HG03521 (cell line): ENCODE results near the gene SH3BGRL3.
"Not testable (repeated sequence)": the region's sequence is repeated elsewhere in the genome, so short reads cannot be mapped to it uniquely, and the experiment has no call there.

Experiments used
- ATAC-seq: cut with Tn5 transposase; IDR thresholded peaks from one replicate; pipeline ENCODE4 v1.9.1; 2021; ENCODE audit warnings: mild to moderate bottlenecking, moderate library complexity; ENCODE audit not compliant: unreplicated experiment

The SH3BGRL3 gene

GRCh38 chr1:26290122-26290881 lies 10.4 kb downstream of the SH3BGRL3 start:
- no peak for ATAC-seq

- no peak for ATAC-seq
Observed at GRCh38 chr1:26290882-26291261, 11.0 kb downstream of the SH3BGRL3 start.

DNA sequence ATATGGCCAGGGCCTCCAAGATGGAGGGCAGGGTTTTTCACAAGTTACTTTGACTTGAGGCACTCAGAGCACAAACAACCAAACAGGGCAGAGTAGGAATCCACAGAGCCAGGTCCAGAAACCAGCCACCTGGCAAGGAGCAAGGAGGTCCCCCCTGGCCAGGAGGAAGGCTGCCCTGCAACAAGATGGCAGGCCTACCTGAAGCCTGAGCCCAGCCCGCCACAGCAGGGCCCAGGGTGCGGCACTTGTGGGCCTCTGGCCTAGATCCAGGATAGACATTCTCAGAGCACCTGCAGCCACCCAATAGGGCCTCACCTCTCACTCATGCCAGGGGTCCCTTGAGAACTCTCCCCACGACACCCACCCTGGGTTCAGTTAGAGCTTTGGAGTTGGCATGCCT lies 11.5 kb downstream of the SH3BGRL3 start:
- no peak for ATAC-seq

DNA sequence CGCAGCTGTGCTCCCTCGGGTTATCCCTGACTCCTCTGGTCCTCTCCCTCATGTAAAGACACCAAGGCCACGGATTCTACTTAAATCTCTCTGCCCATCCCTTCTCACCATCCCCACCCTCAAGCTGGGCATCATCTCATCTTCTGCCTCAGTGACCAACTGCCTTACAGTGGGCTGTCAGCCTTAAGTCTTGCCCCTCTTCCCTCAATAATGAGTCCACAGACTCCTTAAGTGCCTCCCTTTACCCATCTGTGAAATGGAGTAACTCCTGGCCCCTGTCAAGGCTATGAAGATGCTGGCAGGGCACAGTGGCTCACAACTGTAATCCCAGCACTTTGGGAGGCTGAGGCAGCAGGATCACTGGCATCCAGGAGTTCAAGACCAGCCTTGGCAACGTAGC lies 12.1 kb downstream of the SH3BGRL3 start:
- no peak for ATAC-seq

- ATAC-seq: not testable (repeated sequence)
Observed at GRCh38 chr1:26292735-26293134, 12.8 kb downstream of the SH3BGRL3 start.

DNA sequence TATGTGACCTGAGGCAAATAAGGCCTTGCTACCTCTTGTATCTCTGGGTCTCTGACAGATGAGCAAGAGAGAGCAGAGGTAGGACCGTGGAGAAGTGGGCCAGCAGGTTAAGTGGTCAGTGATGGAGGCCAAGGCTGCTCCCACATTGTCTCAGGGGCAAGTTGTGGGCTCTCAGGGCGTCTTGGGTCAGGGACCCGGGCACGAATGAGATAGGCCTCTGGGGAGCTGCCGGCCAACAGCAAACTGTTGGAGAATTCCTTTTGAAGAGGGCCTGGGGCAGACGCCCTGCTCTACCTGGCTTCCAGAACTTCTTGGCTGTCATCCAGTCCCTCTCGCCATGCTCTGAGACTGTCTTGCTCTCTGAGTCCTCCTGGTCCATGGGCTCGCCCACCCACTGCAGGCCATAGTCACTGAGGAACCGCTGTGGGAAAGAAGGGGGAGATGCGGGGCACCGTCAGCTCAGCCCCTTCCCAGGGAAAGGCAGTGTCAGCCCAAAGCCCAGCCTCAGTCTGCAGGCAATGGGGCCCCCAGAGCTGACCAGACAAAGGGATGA lies 14.1 kb downstream of the SH3BGRL3 start:
- ATAC-seq: no peak

GRCh38 chr1:26295194-26296138 lies 15.6 kb downstream of the SH3BGRL3 start:
- no peak for ATAC-seq

GRCh38 chr1:26296340-26297056 lies 16.6 kb downstream of the SH3BGRL3 start:
- no peak for ATAC-seq

- no peak for ATAC-seq
Observed at GRCh38 chr1:26297057-26297790, 17.3 kb downstream of the SH3BGRL3 start.

DNA sequence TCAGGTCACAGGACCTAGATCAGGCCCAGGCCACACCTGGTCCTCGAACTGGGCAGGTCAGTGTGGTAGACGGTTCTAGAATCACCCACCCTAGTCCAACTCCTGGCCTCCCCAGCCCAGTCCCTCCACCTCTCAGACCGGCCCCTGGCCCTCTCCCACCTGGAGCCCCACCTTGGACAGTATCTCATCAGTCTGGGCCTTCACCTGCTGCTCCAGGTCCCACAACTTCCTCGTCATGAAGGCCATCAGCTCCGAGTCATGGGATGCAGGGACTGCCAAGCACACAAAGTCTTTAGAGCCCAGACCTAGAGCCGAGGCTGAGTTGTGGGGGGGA lies 17.9 kb downstream of the SH3BGRL3 start:
- ATAC-seq: no peak

- ATAC-seq: no peak
Observed at GRCh38 chr1:26300578-26301275, 20.8 kb downstream of the SH3BGRL3 start.

DNA sequence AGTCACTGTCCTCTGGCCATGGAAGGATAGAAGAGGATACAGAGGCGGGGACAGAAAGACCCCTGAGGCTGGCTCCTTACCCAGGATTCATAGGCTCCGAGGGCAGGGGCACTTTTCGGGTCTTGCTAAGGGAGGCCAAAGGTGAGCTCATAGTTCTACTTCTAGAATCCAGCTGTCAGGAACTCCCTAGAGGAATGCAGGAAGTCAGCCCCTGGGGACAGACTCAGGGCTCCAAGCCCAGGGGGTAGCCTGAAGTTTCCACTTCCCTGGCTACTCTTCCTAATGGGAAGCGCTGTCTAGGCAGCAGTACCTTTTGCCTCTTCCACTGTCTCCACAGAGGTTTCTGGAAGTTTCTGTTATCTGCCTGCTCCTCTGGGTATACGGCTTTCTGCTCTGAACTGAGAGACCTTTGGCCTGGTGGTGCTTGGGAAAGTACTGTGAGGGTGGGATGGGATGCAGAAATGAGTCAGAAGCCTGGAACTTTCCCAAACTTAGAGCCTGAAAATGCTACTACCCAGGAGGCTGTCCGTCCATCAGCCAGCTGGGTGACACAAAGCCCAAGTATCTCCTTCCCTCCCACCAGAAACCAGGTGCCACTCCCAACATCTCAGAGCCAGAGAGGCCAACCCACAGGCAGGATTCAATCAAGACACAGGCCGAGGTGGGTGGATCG lies 23.0 kb downstream of the SH3BGRL3 start:
- ATAC-seq: no peak

GRCh38 chr1:26305667-26306289 lies 25.9 kb downstream of the SH3BGRL3 start:
- peak; percentile 12 for ATAC-seq

DNA sequence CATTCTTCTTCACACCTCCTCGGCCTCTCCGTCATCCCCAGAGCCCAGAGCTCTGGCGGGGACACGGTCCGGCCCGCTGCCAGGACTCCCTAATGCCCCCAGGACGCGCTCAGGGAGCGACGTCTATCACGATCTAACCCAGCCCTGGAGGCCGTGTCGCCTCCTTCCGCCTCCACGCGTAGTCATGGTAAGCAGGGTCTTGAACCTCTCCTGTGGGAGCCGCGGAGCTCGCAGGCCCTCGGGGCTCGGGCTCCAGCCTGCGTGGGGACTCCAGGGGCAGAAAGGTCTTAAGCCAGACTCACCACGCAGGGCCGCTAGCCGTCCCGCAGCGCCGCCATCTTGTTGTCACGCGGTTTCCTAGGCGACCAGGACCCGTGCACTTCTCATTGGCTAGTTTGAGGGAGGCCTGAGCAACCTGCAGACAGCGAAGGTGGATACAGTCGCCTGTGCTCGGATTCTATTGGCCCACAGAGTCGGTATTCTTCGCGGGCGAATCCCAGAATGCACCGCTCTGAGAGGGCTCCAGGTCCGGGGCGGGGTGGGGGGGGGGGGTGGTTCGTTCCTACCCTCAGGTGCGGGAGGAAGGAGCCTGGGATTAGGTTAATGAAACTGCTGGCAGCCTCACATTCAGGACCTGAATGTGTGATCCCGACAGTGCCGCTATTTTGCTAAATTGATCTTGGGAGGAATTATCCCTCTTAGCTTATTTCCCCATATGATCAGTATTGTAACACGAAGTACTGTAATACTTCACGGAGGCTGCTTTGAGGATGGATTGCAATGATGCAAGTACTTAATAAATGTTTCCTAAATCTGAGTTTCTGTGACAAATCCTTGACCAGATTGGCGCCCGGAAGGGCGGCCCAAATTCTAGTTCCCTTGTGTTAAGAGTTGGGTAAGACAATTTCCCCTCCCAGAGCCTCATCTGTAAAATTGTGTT lies 26.7 kb downstream of the SH3BGRL3 start, which contains the start of gene UBXN11:
Gene UBXN11, minus strand, starts transcription at position 347 of the 940 bp plus-strand sequence. CDS start 3,753 bp downstream, outside the sequence.
- ATAC-seq: peak; percentile 99

- ATAC-seq: no peak
Observed at GRCh38 chr1:26307363-26307781, 27.5 kb downstream of the SH3BGRL3 start.

- ATAC-seq: not testable (repeated sequence)
Observed at GRCh38 chr1:26307966-26308899, 28.3 kb downstream of the SH3BGRL3 start.
